GM12878 (cell line): ENCODE data around the gene CARS2. TPM values are rescaled to one million over a fixed set of nuclear protein-coding genes. Genes with fewer than 3 reads are reported as not detected.

Source experiments
- ATAC-seq: fragments of 200-7000 bp; cut with Tn5 transposase; 3 replicates; pipeline ENCODE4 v1.9.1; 2020; ENCODE audit warnings: mild to moderate bottlenecking, moderate library complexity
- BruUV-seq: library from RNA; stranded (reverse); fragments of 400-500 nt; replicated peaks from 2 replicates; lab custom pipeline; 2021; lab: Mats Ljungman, UMichigan
- CTCF ChIA-PET: fragments of 300-600 bp; sonication (Branson Sonifier 250); formaldehyde crosslinking; extraction: SDS; loops from one replicate; lab custom pipeline; 2021; ENCODE audit warnings: inconsistent platforms; lab: Yijun Ruan, JAX
- POLR2A ChIA-PET: fragments of 350-600 bp; formaldehyde crosslinking; extraction: SDS; loops from one replicate; lab custom pipeline; 2021; ENCODE audit warnings: inconsistent platforms; lab: Charles Lee
- RAD21 ChIA-PET: fragments of 300-600 bp; sonication (Branson Sonifier 250); formaldehyde crosslinking; loops from one replicate; lab custom pipeline; 2023; ENCODE audit warnings: antibody characterized with exemption; ENCODE audit not compliant: unreplicated experiment; lab: Charles Lee
- SMC1A ChIA-PET: fragments of 300-600 bp; sonication (Branson Sonifier 250); formaldehyde crosslinking; loops from one replicate; lab custom pipeline; 2023; ENCODE audit not compliant: unreplicated experiment, uncharacterized antibody; lab: Charles Lee
- DNase-seq: peaks from one replicate; pipeline ENCODE4 v3.0.0-alpha.2; 2011; ENCODE audit warnings: low read depth, low spot score
- FAIRE-seq: peaks from 3 replicates; lab custom pipeline; 2011; peaks lifted over from hg19 to GRCh38; lab: Jason Lieb, UNC
- H2AFZ ChIP-seq: 2 replicates; pipeline ENCODE4 v1.6.0; 2011; ENCODE audit warnings: low read depth, low read length, control low read depth; ENCODE audit not compliant: control insufficient read depth
- H3K27ac ChIP-seq: 2 replicates; pipeline ENCODE4 v1.5.1; 2011; ENCODE audit warnings: control low read depth; ENCODE audit not compliant: control insufficient read depth, insufficient read depth
- H3K27me3 ChIP-seq, 2 experiments: replicated peaks in 1 of 2; 2 replicates each; pipeline versions ENCODE4 v1.6.0 to v1.6.1; 2011; ENCODE audit warnings: low read length in 1 of 2; ENCODE audit not compliant: control insufficient read depth in 2 of 2, insufficient read depth in 2 of 2
- H3K36me3 ChIP-seq, 2 experiments: 2 replicates each; pipeline ENCODE4 v1.5.1; 2011; ENCODE audit warnings: low read length in 1 of 2; ENCODE audit not compliant: control insufficient read depth in 2 of 2, insufficient read depth in 2 of 2
- H3K4me1 ChIP-seq: 2 replicates; pipeline ENCODE4 v1.6.1; 2011; ENCODE audit warnings: mild to moderate bottlenecking, low read length, moderate library complexity, mixed read lengths; ENCODE audit not compliant: control insufficient read depth, insufficient read depth
- H3K4me2 ChIP-seq: 2 replicates; pipeline ENCODE4 v1.6.0; 2011; ENCODE audit warnings: control low read depth; ENCODE audit not compliant: control insufficient read depth, insufficient read depth
- H3K4me3 ChIP-seq: fragments of 200-600 bp; sonication (generic); 2 replicates; pipeline ENCODE4 v1.5.1; 2016
- H3K79me2 ChIP-seq: 2 replicates; pipeline ENCODE4 v1.6.0; 2011; ENCODE audit warnings: low read length; ENCODE audit not compliant: control insufficient read depth, insufficient read depth
- H3K9ac ChIP-seq: 2 replicates; pipeline ENCODE4 v1.8.0; 2011; ENCODE audit warnings: low read length, control low read depth, mixed read lengths; ENCODE audit not compliant: control insufficient read depth, insufficient read depth
- H3K9me3 ChIP-seq: replicated peaks from 3 replicates; pipeline ENCODE4 v1.5.1; 2011; ENCODE audit warnings: mild to moderate bottlenecking, low read length; ENCODE audit not compliant: control insufficient read depth, insufficient read depth
- H4K20me1 ChIP-seq: 2 replicates; pipeline ENCODE4 v1.6.0; 2011; ENCODE audit not compliant: control insufficient read depth, insufficient read depth
- CUX1 ChIP-seq: IDR thresholded peaks from 2 replicates; pipeline ENCODE4 v1.6.1; 2012; ENCODE audit warnings: improper control_type of control experiment, low read depth, low read length; ENCODE audit not compliant: insufficient replicate concordance
- HDAC6 ChIP-seq: fragments of 200-600 bp; sonication (generic); IDR thresholded peaks from one replicate; pipeline ENCODE4 v1.8.0; 2017; ENCODE audit warnings: antibody characterized with exemption; ENCODE audit not compliant: unreplicated experiment
- RAD21 ChIP-seq: IDR thresholded peaks from 2 replicates; pipeline ENCODE4 v1.6.1; 2011; ENCODE audit warnings: mild to moderate bottlenecking, low read depth, low read length, moderate library complexity; ENCODE audit not compliant: insufficient read depth
- WGBS: methylation state at CpG from one replicate; pipeline ENCODE4 v1.1.6; 2016; ENCODE audit warnings: low lambda C conversion rate; ENCODE audit not compliant: insufficient replicate concordance, insufficient coverage; ENCODE audit errors: missing lambda C conversion rate; 5-methylcytosine and 5-hydroxymethylcytosine counted together
- in situ Hi-C: fragments of 300-500 bp; cut with MboI; formaldehyde crosslinking; loops from 9 replicates; pipeline ENCODE4 v1.14.3; 2018; ENCODE audit warnings: mixed read lengths
- intact Hi-C: fragments of 100-400 bp; cut with micrococcal nuclease; formaldehyde crosslinking; loops from one replicate; pipeline ENCODE4 v1.14.2; 2022; ENCODE audit not compliant: unreplicated experiment
- polyA plus RNA-seq, 11 experiments: library from polyadenylated mRNA; depleted of rRNA in 4 of 11; unstranded in 6 of 11; stranded (reverse) in 5 of 11; fragments of >200 nt; fragmentation: Nextera tagmentation in 4 of 11; fragmentation: Illumina TruSeq in 1 of 11; extraction: Ambion mirVana in 4 of 11; extraction: Trizol in 1 of 11; gene quantifications; 1 replicate in 1 of 11; 2 replicates in 10 of 11; pipeline versions ENCODE4 v1.2.1 to v1.2.3, GENCODE V29; 2011 to 2016; ENCODE audit warnings: inconsistent platforms in 2 of 11, missing spikeins in 2 of 11, low read depth in 1 of 11
- total RNA-seq, 4 experiments: library from RNA; depleted of rRNA in 3 of 4; stranded (reverse); fragments of >200 nt in 3 of 4; fragmentation: Illumina TruSeq in 1 of 4; extraction: Trizol in 1 of 4; gene quantifications; 2 replicates each; pipeline versions ENCODE4 v1.2.1 to v1.2.3, GENCODE V29; 2013 to 2021

CARS2 gene
- total and polyA plus RNA-seq, 10 of the 15 experiments (the other 5 are each of a cell fraction or from before 2014, with no cell fraction given) = 4.2 to 101 (median 61.5) TPM

GRCh38 chr13:110628952-110629701 is 76.8 kb downstream of the CARS2 start:
- Histone ChIP-seq H3K9me3 (no peaks in the 10 kb centered on the region), H2AFZ (no peak overlapping the region), H3K4me2 (no peak overlapping the region), H3K4me3 (no peak overlapping the region), H3K4me1 (no peaks in the 10 kb centered on the region), H4K20me1 (peaks cover 3% of the 10 kb centered on the region; the same call in 1 of the 2 replicates), H3K27ac (no peak overlapping the region), H3K9ac (no peak overlapping the region), H3K36me3 (peaks cover 13 to 17% of the 10 kb centered on the region in 2 experiments; a peak in 3 of 4 replicates), H3K27me3 (no peaks in the 10 kb centered on the region), H3K79me2 (peaks cover 8% of the 10 kb centered on the region)
- no peak for FAIRE-seq
- RAD21 ChIA-PET = no interaction called here
- intact Hi-C loops (no loop called here), in situ Hi-C loops (no loop called here)
- WGBS = 94% methylated on average over 19 of the region's 19 CpGs
- ATAC-seq = no peak
- DNase-seq = no peak
- SMC1A ChIA-PET = no interaction called here
- CTCF ChIA-PET = no interaction called here
- POLR2A ChIA-PET = no interaction called here
- TF ChIP-seq RAD21 (no peak), HDAC6 (no peak), CUX1 (no peak)
- no TSS peak for BruUV-seq
